ENCODE results near the gene INSR.
"Not testable (repeated sequence)": the region's sequence is repeated elsewhere in the genome, so short reads cannot be mapped to it uniquely, and the experiment has no call there.

Gene INSR

DNA sequence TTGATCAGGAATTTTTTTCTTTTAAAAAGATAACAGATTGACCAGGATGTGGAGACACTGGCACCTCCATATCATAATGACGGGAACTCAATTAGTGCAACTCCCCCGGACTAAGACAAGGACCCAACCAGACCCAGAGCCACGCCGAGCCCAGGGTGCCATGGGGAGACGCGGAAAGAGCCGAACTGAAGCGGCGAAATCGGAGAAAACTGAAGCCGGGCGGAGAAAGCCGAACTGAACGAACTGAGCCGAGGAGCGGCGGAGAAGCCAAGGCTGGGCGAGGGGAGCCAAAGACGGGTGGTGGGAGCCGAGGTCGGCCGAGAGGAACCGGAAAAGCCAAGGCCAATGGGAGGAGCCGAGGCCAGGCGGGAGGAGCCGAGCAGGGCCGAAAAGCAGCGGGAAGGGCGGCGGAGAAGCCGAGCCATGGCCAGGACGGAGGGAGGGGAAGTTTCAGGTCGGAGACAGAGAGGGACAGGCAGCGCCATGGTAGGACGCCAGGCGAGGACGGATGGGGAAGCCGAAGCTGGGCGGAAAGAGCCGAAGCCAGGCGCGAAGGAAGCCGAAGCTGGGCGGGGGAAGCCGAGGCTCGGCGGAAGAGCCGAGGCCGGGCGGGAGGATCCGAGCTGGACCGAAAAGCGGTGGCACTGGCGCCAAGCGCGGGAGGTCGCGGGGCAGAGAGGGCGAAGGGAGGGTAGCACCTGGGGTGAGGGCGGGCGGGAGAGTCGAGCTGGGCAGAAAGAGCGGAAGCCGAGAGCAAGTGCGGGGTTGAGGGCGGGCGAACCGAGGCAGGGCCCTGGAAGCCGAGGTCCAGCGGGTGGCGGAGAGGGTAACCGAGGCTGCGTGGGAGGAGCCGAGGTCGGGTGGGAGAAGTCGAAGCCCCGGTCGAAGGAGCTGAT lies 195.3 kb downstream of the INSR start:
- DNase-seq (ENCODE audit: low read depth), result peak; percentile 77

DNA sequence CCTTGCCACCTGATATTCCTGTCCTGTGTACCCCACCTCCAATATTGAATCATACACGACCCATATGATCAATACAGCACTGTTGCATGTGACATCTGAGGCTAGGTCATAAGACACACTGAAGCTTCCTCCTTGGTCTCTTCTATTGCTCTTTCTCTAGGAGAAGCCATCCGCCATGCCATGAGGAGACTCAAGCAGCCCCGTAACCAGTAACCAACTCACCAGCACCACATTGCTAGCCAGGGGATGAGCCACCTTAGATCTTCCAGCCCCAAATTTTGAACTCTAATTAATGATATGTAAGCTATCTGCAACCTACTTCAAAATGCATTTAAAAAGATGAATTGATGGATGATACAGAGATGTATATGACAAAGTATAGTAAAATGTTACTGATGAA lies 196.1 kb downstream of the INSR start:
- no peak for DNase-seq (ENCODE audit: low read depth)

- DNase-seq (ENCODE audit: low read depth), result no peak
Measured at GRCh38 chr19:7088999-7089398, 205.2 kb downstream of the INSR start.

DNA sequence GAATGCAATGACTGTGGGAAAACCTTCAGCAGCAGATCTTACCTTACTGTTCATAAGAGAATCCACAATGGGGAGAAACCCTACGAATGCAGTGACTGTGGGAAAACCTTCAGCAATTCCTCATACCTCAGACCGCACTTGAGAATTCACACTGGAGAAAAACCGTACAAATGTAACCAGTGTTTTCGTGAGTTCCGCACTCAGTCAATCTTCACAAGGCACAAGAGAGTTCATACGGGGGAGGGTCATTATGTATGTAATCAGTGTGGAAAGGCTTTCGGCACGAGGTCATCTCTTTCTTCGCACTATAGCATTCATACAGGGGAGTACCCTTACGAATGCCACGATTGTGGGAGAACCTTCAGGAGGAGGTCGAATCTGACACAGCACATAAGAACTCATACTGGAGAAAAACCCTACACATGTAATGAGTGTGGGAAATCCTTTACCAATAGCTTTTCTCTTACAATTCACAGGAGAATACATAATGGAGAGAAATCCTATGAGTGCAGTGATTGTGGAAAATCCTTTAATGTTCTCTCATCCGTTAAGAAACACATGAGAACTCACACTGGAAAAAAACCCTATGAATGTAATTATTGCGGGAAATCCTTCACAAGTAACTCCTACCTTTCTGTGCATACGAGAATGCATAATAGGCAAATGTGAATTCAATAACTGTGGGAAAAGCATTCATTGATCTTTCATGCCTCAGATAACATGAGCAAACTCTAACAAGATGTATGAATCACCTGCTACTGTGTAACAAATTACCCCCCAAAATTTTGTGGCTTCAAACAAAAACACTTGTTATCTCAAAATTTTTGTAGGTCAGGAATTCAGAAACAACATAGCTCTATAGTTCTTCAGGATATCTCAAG lies 210.9 kb downstream of the INSR start:
- no peak for DNase-seq (ENCODE audit: low read depth)

DNA sequence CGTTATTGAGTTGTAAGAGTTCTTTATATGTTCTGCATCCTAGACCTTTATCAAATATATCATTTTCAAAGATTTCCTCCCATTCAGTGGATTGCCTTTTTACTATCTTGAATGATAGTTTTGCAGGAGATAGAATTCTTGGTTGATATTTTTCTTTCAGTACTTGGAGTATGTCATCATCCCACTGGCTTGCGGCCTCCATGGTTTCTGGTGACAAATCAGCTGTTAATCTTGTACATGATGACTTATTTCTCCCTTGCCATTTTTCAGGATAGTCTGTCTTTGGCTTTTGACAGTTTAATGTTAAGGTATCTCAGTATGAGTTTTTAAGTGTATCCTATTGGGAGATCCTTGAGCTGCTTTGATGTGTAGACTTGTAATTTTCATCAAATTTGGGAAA lies 216.2 kb downstream of the INSR start:
- DNase-seq (ENCODE audit: low read depth), result no peak

DNA sequence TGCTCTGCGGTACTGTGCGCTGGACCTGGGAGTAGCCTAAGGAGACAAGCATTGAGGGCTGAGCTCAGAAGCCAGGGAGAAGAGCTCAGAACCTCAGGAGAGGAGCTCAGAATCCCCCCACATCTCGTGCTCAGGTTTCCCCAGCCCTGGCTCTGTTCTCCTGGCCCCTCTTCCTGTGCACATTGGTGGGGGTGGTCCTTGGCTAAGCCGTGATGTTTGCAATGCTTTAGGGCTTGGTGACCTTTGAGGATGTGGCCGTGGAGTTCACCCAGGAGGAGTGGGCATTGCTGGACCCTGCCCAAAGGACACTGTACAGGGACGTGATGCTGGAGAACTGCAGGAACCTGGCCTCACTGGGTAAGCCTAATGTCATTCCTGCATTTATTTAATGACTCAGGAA lies 218.1 kb downstream of the INSR start:
- DNase-seq (ENCODE audit: low read depth), result no peak

- DNase-seq (ENCODE audit: low read depth), result no peak
Measured at GRCh38 chr19:7074705-7075282, 219.4 kb downstream of the INSR start.

DNA sequence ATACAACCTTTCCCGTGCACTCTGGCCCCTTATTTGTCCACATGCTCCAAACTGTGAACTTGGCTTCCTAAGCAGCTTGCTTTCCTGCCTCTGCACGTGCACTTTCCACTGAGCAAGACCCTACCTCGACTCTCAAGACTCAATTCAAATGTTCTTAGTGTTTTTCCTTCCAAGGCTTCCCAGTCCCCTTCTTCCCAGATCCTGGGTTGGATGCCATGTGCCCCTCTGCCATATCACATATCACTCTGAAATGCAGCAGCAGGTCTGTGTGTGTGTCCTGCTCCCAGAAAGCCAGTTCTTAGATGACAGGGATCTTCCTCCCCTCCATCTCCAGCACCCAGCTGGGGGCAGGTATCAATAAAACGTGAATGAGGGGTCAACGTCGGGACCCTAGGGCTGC lies 221.7 kb downstream of the INSR start:
- DNase-seq (ENCODE audit: low read depth), result no peak

DNA sequence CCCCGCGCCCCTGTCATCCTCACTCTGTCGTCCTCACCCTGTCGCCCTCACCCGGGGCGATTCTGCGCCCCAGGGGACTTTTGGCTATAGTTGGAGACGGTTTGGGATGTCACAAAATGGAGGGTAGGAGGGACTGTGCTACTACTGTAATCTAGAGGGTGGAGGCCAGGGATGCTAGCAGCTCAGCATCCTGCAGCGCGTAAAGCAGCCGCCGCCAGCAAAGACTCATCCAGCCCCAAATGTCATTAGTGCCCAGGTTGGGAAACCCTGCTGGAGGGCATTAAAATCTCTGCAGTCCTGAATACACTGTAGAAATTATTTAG lies 224.3 kb downstream of the INSR start:
- no peak for DNase-seq (ENCODE audit: low read depth)

DNA sequence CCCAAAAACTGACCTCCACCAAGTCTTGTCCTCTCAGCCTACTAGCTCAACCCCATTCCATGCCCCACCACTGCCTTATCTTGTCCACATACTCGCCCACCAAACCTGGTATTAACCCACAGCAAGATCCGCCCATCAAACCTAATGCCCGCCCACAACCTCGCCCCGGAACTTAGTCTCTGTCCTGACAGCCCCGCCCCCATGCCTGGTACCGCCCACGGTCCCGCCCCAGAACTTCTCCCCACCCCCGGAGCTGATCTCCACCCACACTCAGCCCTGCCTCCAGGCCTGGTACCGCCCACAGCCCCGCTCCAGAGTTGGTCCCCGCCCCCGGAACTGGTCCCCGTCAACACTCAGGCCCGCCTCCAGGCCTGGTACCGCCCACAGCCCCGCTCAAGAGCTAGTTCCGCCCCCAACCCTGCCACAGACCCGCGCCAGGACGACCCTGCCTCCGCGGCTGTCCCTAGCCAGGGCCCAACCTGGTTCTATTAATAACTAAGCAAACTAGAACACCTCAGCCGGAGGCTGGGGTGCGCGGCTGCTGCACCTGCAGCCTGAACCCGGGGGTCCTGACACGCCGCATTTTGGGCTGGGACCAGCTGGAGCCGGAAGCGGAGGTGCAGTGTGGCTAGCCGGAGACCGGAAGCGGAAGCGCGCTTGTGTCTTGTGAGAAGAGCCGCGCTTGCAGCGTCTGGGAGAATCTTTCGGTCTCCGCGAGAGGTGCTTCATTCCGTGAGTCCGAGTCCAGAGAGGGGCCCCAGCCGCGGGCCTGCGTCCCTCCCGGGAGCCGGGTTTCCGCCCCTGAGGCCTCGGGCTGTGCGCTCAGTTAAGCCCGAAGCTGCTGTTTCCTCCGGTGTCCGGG lies 224.9 kb downstream of the INSR start, which contains the start of gene ZNF557:
Gene ZNF557 (plus strand): TSS at position 662 of the 862 bp plus-strand sequence. CDS start 5,372 bp downstream, outside the sequence.
- DNase-seq (ENCODE audit: low read depth), result peak; percentile 96

- DNase-seq (ENCODE audit: low read depth), result no peak
Measured at GRCh38 chr19:7068599-7068998, 225.6 kb downstream of the INSR start.

DNA sequence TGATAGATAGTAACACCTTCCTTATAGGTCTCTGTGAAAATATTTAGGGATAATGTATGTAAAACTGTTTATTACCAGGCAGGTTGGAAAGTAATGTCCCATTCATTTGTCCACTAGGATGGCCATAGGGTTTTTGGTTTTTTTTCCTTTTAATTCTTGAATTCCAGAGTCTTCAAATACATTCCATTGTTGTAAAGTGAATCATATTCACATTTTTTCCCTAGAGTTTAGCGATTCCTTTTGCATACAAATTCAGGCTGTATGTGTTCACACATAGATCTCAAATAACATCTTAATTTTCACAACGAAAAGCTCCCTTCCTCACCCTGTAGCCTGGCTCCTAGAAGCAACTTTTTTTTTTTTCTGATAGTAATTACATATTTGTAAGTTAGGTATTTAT lies 226.5 kb downstream of the INSR start:
- DNase-seq (ENCODE audit: low read depth), result no peak

DNA sequence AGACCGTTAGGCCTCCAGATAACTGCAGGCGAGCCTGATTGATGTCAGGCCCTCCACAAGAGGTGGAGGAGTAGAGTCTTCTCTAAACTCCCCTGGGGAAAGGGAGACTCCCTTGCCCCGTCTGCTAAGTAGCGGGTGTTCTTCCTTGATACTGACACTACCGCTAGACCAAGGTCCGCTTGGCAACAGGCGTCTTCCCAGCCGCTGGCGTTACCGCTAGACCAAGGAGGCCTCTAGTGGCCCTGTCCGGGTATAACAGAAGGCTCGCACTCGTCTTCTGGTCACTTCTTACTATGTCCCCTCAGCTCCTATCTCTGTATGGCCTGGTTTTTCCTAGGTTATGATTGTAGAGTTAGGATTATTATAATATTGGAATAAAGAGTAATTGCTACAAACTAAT lies 227.1 kb downstream of the INSR start:
- not testable (repeated sequence) for DNase-seq (ENCODE audit: low read depth)

GRCh38 chr19:7063764-7064418 lies 230.3 kb downstream of the INSR start:
- no peak for DNase-seq (ENCODE audit: low read depth)

GRCh38 chr19:7063339-7063738 lies 230.9 kb downstream of the INSR start:
- DNase-seq (ENCODE audit: low read depth), result no peak

Measured in activated gamma-delta T cell treated with anti-CD3 and anti-CD28 coated beads, Interleukin-2, amount 50 U/mL, for 16 hours (primary cell).